Urinary bladder (tissue), 4 donors: Measurements from ENCODE around the gene CACNB2. TPM values are rescaled to one million over a fixed set of nuclear protein-coding genes. Genes with fewer than 3 reads are reported as not detected.

ENCODE experiments used
- DNase-seq: peaks from one replicate; pipeline ENCODE4 v3.0.0-alpha.2; 2015; ENCODE audit errors: extremely low spot score
- H3K27ac ChIP-seq: one replicate; pipeline ENCODE4 v1.5.1; 2013; ENCODE audit warnings: low read depth, mild to moderate bottlenecking, moderate library complexity
- H3K36me3 ChIP-seq: one replicate; pipeline ENCODE4 v1.6.1; 2013; ENCODE audit warnings: mild to moderate bottlenecking, moderate library complexity; ENCODE audit not compliant: insufficient read depth
- H3K4me1 ChIP-seq: one replicate; pipeline ENCODE4 v1.6.1; 2013; ENCODE audit warnings: mild to moderate bottlenecking, moderate library complexity; ENCODE audit not compliant: insufficient read depth
- H3K4me3 ChIP-seq: one replicate; pipeline ENCODE4 v1.5.1; 2013; ENCODE audit warnings: low read depth, low read length
- WGBS: extraction: QIAGEN DNeasy Blood & Tissue Kit; methylation state at CpG from one replicate; pipeline ENCODE4 v1.1.7; 2013; 5-methylcytosine and 5-hydroxymethylcytosine counted together
- polyA plus RNA-seq: library from polyadenylated mRNA; stranded (reverse); fragments of 200-250 nt; gene quantifications from one replicate; pipeline ENCODE4 v1.2.3, GENCODE V29; 2013
- total RNA-seq: library from RNA; depleted of rRNA; stranded (reverse); fragments of >200 nt; gene quantifications from one replicate; pipeline ENCODE4 v1.2.3, GENCODE V29; 2014
- donor health status: healthy with polysubstance abuse.
- donor health status: healthy.

Gene CACNB2
- total and polyA plus RNA-seq, 2 donors, result 16.7 to 40.4 TPM

DNA sequence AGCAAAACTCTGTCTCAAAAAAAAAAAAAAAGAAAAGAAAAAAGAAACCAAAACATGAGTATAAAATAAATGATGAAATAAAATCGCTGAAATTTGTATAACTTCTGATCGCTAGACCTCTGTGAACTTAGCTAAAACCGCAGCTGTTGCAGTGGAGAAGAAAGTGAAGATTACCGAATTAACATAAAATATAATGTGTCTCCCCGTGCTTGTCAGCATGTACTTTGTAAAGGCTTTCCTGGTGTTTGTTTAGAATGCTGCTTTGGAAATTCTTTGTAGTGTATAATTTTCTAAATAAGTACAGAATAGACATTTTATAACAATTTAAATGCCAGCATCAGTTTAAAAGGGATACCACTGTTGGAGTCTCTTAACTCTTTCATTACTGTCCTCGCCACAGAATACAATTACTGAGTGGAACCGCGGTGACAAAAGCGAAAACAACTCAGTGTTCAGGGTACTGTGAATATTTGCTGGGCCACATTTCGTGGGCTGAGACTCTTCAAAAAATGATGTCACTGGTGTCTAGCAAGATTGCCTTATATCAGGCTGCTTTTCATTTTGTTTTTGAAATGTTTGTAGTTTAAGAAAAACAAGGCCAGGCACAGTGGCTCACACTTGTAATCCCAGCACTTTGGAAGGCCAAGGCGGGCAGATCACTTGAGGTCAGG lies 343.4 kb downstream of the CACNB2 start:
- no peak for DNase-seq
- Histone ChIP-seq H3K4me1 (no peaks in the 10 kb centered on the region), H3K4me3 (no peak overlapping the region), H3K36me3 (no peaks in the 10 kb centered on the region), H3K27ac (no peak overlapping the region)
- WGBS, result 81% methylated on average over 11 of the region's 11 CpGs

DNA sequence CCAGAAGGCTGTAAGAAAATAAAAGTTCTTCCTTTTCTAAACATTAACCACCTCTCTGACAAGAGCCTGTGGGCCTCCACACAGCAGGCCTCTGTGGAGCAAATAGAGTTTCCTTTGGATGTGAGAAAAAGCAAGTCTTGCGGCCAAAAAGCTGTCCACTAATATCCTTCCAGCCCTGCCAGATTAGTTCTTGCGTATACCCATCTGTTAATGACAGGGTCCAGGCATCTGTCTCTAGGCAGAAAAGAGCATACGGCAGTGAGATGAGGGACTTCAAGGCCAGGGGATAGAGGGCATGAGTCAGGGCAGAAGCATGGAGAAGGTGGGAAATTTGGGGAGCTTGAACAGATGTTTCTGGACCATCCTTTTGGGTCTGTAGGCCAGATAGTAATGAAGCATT lies 346.2 kb downstream of the CACNB2 start:
- Histone ChIP-seq H3K4me1 (no peaks in the 10 kb centered on the region), H3K36me3 (no peaks in the 10 kb centered on the region), H3K27ac (no peak overlapping the region), H3K4me3 (no peak overlapping the region)
- DNase-seq, result no peak
- WGBS, result 53% methylated on average over 3 of the region's 3 CpGs

DNA sequence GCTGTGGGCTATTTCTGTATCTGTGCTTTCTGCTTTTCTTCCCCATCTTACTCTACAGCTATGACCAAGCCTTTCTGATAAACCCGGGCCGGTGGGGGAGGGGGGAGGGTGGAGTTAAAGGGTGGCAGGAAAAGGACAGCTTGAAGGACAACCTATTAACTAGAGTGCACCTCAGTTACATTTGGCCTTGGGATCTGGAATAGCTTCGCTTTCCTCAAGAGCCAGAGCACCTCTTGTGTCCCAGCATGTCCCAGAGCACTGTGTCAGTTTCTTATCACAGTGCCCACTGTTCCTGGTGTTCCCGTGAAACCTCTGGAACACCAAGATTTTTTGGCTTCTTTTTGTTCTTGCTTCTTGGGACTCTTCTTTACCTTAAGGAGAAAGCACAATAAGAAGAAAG lies 350.5 kb downstream of the CACNB2 start:
- H3K27ac ChIP-seq, result no peak overlapping the region
- DNase-seq, result no peak
- no peak overlapping the region for H3K4me3 ChIP-seq
- 93% methylated on average over 4 of the region's 4 CpGs for WGBS
- no peaks in the 10 kb centered on the region for H3K4me1 ChIP-seq
- H3K36me3 ChIP-seq, result no peaks in the 10 kb centered on the region

DNA sequence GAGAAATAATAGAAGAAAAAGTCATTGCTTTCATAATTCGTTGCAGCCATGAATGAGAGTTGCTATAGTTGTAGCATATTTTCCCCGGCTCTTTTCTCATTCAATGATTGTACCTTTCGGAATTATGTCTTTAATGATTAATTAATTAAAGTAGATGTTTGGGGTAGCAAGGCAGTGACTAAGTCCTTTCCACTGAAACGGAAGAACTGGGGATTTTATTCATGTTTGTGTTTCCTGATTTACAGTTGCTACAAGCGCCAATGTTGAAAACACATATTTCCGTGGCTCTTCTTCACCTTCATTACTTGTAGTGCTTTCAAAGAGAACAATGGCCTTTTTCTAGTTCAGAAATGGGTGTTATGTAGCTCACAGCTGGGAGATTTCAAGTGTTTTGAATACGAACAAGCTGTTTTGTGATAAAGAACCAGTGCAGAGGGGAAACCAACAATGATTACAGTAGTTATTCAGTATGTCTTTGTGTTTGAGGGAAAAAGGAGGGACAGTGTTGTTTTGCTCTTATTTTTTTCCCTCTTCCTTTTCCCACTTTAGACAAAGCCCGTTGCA lies 357.7 kb downstream of the CACNB2 start:
- 80% methylated on average over 8 of the region's 8 CpGs for WGBS
- Histone ChIP-seq H3K4me3 (no peak overlapping the region), H3K4me1 (no peaks in the 10 kb centered on the region), H3K27ac (no peak overlapping the region), H3K36me3 (no peaks in the 10 kb centered on the region)
- no peak for DNase-seq

DNA sequence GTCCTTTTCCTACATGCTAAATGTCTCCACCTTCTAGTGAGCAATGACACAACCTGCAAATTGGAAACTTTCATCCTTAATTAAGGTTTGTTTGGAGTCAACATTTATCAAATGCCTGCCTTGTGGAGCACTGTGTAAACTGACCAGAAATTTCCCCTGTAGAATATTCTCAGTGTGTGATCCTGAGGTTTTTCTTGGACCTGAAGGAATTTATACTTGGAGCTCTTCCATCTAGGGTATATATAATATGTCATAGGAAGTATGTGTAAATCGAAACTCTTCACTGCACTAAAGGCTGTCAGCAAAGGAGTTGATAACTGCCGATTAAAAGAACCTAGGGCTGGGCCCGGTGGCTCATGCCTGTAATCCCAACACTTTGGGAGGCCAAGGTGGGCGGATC lies 358.8 kb downstream of the CACNB2 start:
- no peak overlapping the region for H3K4me3 ChIP-seq
- DNase-seq, result no peak
- WGBS, result 65% methylated on average over 4 of the region's 4 CpGs

DNA sequence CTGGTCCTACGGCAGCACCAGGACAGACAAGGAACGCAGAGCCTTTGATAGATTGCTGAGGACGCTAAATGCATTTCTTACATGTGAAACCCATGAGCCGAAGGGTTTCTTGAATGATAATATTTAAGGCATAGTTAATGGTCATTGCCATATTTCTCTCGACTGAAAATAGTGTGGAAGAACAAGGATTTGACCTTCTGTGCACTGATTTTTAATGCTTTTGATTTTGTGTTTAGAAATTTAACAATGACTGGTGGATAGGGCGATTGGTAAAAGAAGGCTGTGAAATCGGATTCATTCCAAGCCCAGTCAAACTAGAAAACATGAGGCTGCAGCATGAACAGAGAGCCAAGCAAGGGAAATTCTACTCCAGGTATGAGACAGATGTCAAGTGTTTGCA lies 360.4 kb downstream of the CACNB2 start:
- DNase-seq, result no peak
- Histone ChIP-seq H3K4me1 (no peaks in the 10 kb centered on the region), H3K36me3 (no peaks in the 10 kb centered on the region), H3K27ac (no peak overlapping the region), H3K4me3 (no peak overlapping the region)
- 88% methylated on average over 7 of the region's 7 CpGs for WGBS

More for the DNA sequence above, 358.8 kb downstream of the CACNB2 start:
- no peak overlapping the region for H3K27ac ChIP-seq
- H3K36me3 ChIP-seq, result no peaks in the 10 kb centered on the region
- H3K4me1 ChIP-seq, result no peaks in the 10 kb centered on the region

DNA sequence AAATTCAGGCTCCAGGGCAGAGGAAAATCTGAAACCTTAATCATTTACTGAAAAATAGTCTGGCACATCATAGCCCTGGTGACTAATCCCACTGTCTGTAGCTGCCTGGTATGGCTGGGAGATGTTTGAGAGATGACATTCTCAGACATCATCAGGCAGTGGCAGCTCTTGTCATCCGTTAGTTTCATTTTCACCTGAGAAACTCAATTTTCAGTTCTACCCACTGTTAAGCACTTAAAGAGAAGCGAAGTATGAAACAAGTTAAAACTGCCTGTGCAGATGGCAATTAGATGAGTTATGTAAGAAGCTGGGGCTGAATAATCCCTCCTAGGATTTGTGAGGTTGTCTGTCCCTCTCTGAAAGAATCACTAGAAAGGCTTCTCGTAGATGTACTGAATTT lies 361.0 kb downstream of the CACNB2 start:
- H3K36me3 ChIP-seq, result no peaks in the 10 kb centered on the region
- no peak for DNase-seq
- no peaks in the 10 kb centered on the region for H3K4me1 ChIP-seq
- no peak overlapping the region for H3K27ac ChIP-seq
- 83% methylated on average over 3 of the region's 3 CpGs for WGBS
- no peak overlapping the region for H3K4me3 ChIP-seq

DNA sequence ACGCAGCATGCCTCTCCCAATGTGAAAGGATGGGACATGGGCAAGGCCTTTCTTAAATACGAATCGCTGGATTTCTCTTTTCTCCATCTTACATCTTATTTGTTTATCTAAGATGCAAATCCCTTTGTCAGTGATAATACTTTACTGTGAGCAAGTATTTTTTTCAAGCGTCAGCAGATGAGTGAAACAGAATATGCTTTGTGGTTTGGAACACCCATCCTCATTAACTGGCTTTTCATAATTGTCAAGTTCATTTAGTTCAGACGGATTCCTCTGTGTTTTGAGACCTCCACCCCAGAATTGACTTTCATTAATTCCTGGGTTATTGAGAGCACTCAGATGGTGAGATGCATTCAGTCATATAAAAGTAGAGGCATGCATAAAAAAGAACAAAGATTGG lies 361.4 kb downstream of the CACNB2 start:
- Histone ChIP-seq H3K4me1 (no peaks in the 10 kb centered on the region), H3K4me3 (no peak overlapping the region), H3K27ac (no peak overlapping the region), H3K36me3 (no peaks in the 10 kb centered on the region)
- WGBS, result 60% methylated on average over 5 of the region's 5 CpGs
- no peak for DNase-seq

DNA sequence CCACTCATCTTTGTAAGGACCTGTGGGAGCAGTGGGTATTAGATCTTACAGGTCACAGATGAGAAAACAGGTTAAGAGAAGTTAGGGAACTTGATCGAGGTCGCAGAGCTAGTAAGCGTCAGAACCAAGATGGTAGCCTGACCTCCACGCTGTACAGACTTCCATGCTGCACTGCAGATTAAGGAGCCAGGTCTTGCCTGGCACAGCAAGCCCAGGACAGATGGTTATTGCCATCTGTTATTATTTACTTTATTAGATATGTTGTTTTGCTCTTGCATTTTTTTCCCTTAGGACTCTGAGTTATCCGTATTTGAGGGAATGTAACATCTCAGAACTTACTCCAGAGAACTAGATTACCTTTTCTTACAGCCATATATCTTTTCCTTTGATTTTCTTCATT lies 363.9 kb downstream of the CACNB2 start:
- 96% methylated on average over 5 of the region's 5 CpGs for WGBS
- Histone ChIP-seq H3K27ac (no peak overlapping the region), H3K36me3 (no peaks in the 10 kb centered on the region), H3K4me1 (no peaks in the 10 kb centered on the region), H3K4me3 (no peak overlapping the region)
- DNase-seq, result no peak

DNA sequence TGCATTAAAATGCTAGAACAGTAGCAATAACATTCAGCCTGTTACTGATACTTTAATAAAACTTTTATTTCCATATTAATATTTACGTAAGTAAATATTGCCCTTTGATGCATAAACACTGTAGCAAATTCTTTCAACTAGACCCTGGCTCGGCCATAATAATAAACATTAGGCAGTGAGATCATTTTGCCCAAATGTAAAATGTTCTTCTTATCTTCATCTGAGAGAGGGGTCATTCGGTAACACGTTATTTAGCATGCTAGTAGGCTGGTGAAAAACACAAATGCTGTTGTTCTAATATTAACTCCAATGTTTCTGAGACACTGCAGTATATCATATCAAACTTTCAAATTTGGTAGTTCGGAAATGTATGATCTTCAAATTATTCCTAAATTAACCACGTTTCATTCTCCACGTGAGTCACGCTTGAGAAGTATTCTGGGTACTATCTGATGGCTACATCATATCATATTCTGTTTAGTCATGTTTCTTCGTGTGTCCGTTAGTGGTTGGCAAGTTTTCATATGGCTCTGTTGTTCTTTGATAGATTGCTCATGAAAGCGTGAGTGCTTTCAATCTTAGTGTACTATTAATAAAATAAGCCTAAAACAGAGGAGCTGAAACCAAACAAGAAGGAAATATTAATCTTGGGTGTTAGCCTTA lies 365.4 kb downstream of the CACNB2 start:
- WGBS, result 52% methylated on average over 11 of the region's 11 CpGs
- no peaks in the 10 kb centered on the region for H3K36me3 ChIP-seq
- no peaks in the 10 kb centered on the region for H3K4me1 ChIP-seq
- H3K27ac ChIP-seq, result no peak overlapping the region
- no peak overlapping the region for H3K4me3 ChIP-seq
- DNase-seq, result no peak

DNA sequence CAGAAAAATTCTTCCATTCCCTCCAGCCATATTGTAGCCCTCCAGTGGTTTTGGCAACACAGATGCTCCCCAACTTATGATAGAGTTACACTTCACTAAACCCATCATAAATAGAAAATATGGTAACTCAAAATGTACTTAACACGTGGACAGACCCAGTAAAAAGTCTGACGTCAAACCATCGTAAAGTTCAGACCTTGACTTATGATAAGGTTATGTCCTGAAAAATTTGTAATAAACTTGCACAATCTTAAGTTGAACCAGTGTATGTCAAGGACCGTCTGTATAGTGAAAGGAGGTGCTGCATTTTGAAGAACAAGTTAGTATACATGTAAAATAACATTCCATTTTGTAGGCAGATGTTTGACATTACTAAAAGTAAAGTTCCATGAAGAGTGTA lies 368.4 kb downstream of the CACNB2 start:
- Histone ChIP-seq H3K4me3 (no peak overlapping the region), H3K27ac (no peak overlapping the region), H3K36me3 (no peaks in the 10 kb centered on the region), H3K4me1 (no peaks in the 10 kb centered on the region)
- DNase-seq, result no peak
- WGBS, result 58% methylated on average over 4 of the region's 4 CpGs

DNA sequence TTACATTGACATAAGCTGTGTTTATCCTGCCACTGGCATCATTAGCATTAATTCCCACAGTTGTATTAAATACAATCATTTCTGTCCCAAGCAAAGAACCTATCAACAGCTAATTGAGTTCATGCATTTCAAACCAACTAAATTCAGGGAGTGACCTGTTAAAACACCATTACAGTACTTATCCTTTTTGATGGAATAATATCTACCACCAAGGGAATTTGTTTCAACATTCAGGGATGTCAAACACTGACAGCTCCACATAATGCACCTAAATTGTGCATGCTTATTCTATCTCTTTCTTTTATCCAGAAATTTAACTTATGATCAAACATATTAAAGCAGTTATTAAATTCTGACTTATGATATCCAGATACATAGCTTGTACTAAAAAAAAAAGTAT lies 374.3 kb downstream of the CACNB2 start:
- H3K4me1 ChIP-seq, result no peaks in the 10 kb centered on the region
- DNase-seq, result no peak
- H3K36me3 ChIP-seq, result no peaks in the 10 kb centered on the region
- H3K4me3 ChIP-seq, result no peak overlapping the region
- H3K27ac ChIP-seq, result no peak overlapping the region

DNA sequence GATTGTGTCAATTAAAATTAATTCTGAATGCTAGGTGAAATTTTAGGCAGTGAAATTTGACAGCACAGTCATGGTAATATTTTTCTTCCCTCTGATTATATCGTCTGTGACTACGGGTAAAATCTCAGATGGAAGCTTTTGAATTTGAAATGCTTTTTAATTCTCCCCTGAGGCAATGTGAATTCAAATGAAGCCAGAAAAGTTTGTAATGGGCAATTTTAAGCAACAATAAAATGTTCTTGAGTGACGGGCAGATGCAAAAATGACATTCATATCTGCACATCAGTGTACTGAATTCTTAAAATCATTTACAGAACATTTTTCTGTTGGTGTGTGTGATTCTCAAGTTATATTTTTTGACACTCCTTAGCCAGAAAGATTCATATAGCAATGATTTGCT lies 376.6 kb downstream of the CACNB2 start:
- Histone ChIP-seq H3K4me3 (no peak overlapping the region), H3K27ac (no peak overlapping the region), H3K36me3 (no peaks in the 10 kb centered on the region), H3K4me1 (no peaks in the 10 kb centered on the region)
- DNase-seq, result no peak
- WGBS, result 89% methylated on average over 3 of the region's 3 CpGs

DNA sequence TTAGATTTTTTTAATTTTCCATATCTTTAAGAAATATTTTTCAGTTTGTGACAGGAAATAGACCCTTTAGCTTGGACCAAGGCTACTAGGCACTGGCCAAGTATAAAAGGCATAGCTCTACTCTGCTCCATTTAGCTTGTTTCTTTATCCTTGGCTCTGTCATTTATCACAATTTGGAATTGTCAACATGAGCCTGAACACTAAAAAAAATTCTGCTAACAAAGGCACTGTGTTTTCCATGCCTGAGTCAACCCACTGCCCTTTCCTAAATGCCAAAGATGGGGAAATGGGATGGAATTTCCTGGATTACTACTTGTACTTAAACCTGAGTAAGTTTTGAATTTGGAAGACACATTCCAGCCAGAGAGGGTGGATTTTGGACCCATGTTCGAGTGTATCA lies 382.8 kb downstream of the CACNB2 start:
- no peak overlapping the region for H3K27ac ChIP-seq
- 32% methylated on average over 1 of the region's 1 CpG for WGBS
- no peaks in the 10 kb centered on the region for H3K4me1 ChIP-seq
- no peak overlapping the region for H3K4me3 ChIP-seq
- DNase-seq, result no peak
- H3K36me3 ChIP-seq, result no peaks in the 10 kb centered on the region
